T-cell (primary cell): ENCODE data around the gene CPNE7. TPM values are rescaled to one million over a fixed set of nuclear protein-coding genes. Genes with fewer than 3 reads are reported as not detected.

ENCODE experiments used
- ATAC-seq, 4 experiments: fragments of 200-7000 bp in 3 of 4; fragments of 150-1000 bp in 1 of 4; cut with Tn5 transposase; replicated peaks in 1 of 4; 1 replicate in 3 of 4; 2 replicates in 1 of 4; pipeline ENCODE4 v1.10.0; 2021; ENCODE audit warnings: moderate library complexity in 3 of 4, mild to moderate bottlenecking in 2 of 4, moderate number of reproducible peaks in 1 of 4
- CTCF ChIA-PET, 2 donors: fragments of 300-600 bp; sonication (Branson Sonifier 250); formaldehyde crosslinking; loops; one replicate each; lab custom pipeline; 2022; ENCODE audit warnings: antibody characterized with exemption in 2 of 2; lab: Charles Lee
- POLR2A ChIA-PET, 2 donors: fragments of 300-600 bp; sonication (Branson Sonifier 250); formaldehyde crosslinking; loops; one replicate each; lab custom pipeline; 2022; ENCODE audit warnings: antibody characterized with exemption in 2 of 2; lab: Charles Lee
- DNase-seq, 35 experiments: peaks; one replicate each; pipeline versions ENCODE4 v3.0.0 to v3.0.0-alpha.2; 2013 to 2023
- H3K27ac ChIP-seq: one replicate; pipeline ENCODE4 v1.5.1; 2013; ENCODE audit warnings: low read length
- H3K27me3 ChIP-seq, 2 experiments: replicated peaks in 1 of 2; 1 replicate in 1 of 2; 2 replicates in 1 of 2; pipeline versions ENCODE4 v1.6.1 to v1.7.0; 2013; ENCODE audit warnings: low read length in 1 of 2, mixed read lengths in 1 of 2; ENCODE audit not compliant: control insufficient read depth in 2 of 2, insufficient read depth in 2 of 2; ENCODE audit errors: extremely low read depth in 1 of 2
- H3K36me3 ChIP-seq, 2 donors: 1 replicate in 1 of 2; 2 replicates in 1 of 2; pipeline versions ENCODE4 v1.6.1 to v1.7.0; 2013; ENCODE audit warnings: low read length in 1 of 2; ENCODE audit not compliant: control insufficient read depth in 2 of 2, insufficient read depth in 1 of 2; ENCODE audit errors: extremely low read depth in 1 of 2
- H3K4me1 ChIP-seq, 2 experiments: 1 replicate in 1 of 2; 2 replicates in 1 of 2; pipeline versions ENCODE4 v1.6.1 to v1.7.0; 2013; ENCODE audit warnings: low read length in 2 of 2, mixed read lengths in 1 of 2; ENCODE audit not compliant: insufficient read depth in 2 of 2, control insufficient read depth in 1 of 2; ENCODE audit errors: extremely low read depth in 1 of 2
- H3K4me3 ChIP-seq, 2 donors: 1 replicate in 1 of 2; 2 replicates in 1 of 2; pipeline versions ENCODE4 v1.5.1 to v1.7.0; 2013; ENCODE audit warnings: mild to moderate bottlenecking in 2 of 2, low read length in 1 of 2, moderate library complexity in 1 of 2; ENCODE audit not compliant: control insufficient read depth in 1 of 2; ENCODE audit errors: extremely low read depth in 1 of 2
- H3K9me3 ChIP-seq: 2 replicates; pipeline ENCODE4 v1.7.0; 2013
- H3K27ac Mint-ChIP-seq, 2 donors: one replicate each; pipeline ENCODE4 v1.8.0; 2020 to 2021; ENCODE audit warnings: mild to moderate bottlenecking in 2 of 2, mixed read lengths in 2 of 2
- H3K27me3 Mint-ChIP-seq, 2 donors: one replicate each; pipeline ENCODE4 v1.8.0; 2021 to 2022; ENCODE audit warnings: mixed read lengths in 2 of 2
- H3K36me3 Mint-ChIP-seq: one replicate; pipeline ENCODE4 v1.8.0; 2021; ENCODE audit warnings: mixed read lengths
- H3K4me1 Mint-ChIP-seq, 3 donors: one replicate each; pipeline ENCODE4 v1.8.0; 2020 to 2022; ENCODE audit warnings: mixed read lengths in 3 of 3, mild to moderate bottlenecking in 1 of 3
- H3K4me3 Mint-ChIP-seq, 3 donors: one replicate each; pipeline ENCODE4 v1.8.0; 2020 to 2022; ENCODE audit warnings: mild to moderate bottlenecking in 3 of 3, mixed read lengths in 3 of 3, moderate library complexity in 3 of 3
- H3K9me3 Mint-ChIP-seq, 3 donors: one replicate each; pipeline ENCODE4 v1.8.0; 2020 to 2022; ENCODE audit warnings: mixed read lengths in 3 of 3
- WGBS: methylation state at CpG from one replicate; pipeline ENCODE4 v1.1.5; 2013; ENCODE audit warnings: missing lambda C conversion rate; ENCODE audit not compliant: insufficient coverage; 5-methylcytosine and 5-hydroxymethylcytosine counted together
- total RNA-seq, 35 experiments: library from RNA in 6 of 35; stranded (reverse) in 6 of 35; fragments of 120-200 nt in 1 of 35; gene quantifications; one replicate each; pipeline versions ENCODE4 v1.2.1 to v1.2.4 and lab custom pipeline; 2013 to 2026

Gene CPNE7
- total RNA-seq, 5 donors from 2014 or later (not counting 1 experiment from before 2014, with no cell fraction given): 1.9 to 8.7 (median 5.1) TPM

GRCh38 chr16:89536371-89536770 lies 39.2 kb upstream of the CPNE7 start:
- WGBS: 97% methylated on average over 12 of the region's 24 CpGs
- H3K27ac Mint-ChIP-seq: peak overlapping the region; percentile 67 to 72
- ATAC-seq (no peak), DNase-seq (no peak)
- Histone ChIP-seq H3K27ac (no peak overlapping the region), H3K4me3 (no peak overlapping the region), H3K27me3 (no peaks in the 10 kb centered on the region), H3K4me1 (peaks cover 17 to 31% of the 10 kb centered on the region in 2 experiments), H3K36me3 (peaks cover 20 to 60% of the 10 kb centered on the region in 2 donors), H3K9me3 (no peaks in the 10 kb centered on the region)
- ChIA-PET CTCF (no interaction called here), POLR2A (no interaction called here)
- no peaks in the 10 kb centered on the region for H3K9me3 Mint-ChIP-seq
- H3K36me3 Mint-ChIP-seq: peaks cover 19% of the 10 kb centered on the region
- no peaks in the 10 kb centered on the region for H3K27me3 Mint-ChIP-seq
- peaks cover 22 to 30% (median 23%) of the 10 kb centered on the region in 3 donors for H3K4me1 Mint-ChIP-seq
- H3K4me3 Mint-ChIP-seq: no peak overlapping the region

GRCh38 chr16:89536886-89537548 lies 38.5 kb upstream of the CPNE7 start:
- Mint-ChIP-seq H3K4me1 (peaks cover 22 to 30% (median 23%) of the 10 kb centered on the region in 3 donors), H3K27ac (peak overlapping the region; percentile 39 to 69), H3K9me3 (no peaks in the 10 kb centered on the region), H3K4me3 (no peak overlapping the region), H3K36me3 (peaks cover 19% of the 10 kb centered on the region), H3K27me3 (no peaks in the 10 kb centered on the region)
- H3K4me1 ChIP-seq: peaks cover 17 to 31% of the 10 kb centered on the region in 2 experiments
- CTCF ChIA-PET: no interaction called here
- no peaks in the 10 kb centered on the region for H3K27me3 ChIP-seq
- 98% methylated on average over 30 of the region's 36 CpGs for WGBS
- ATAC-seq (no peak), DNase-seq (no peak)
- peaks cover 17 to 57% of the 10 kb centered on the region in 2 donors for H3K36me3 ChIP-seq
- POLR2A ChIA-PET: no interaction called here
- no peak overlapping the region for H3K4me3 ChIP-seq
- no peaks in the 10 kb centered on the region for H3K9me3 ChIP-seq
- no peak overlapping the region for H3K27ac ChIP-seq

GRCh38 chr16:89537549-89537925 lies 38.0 kb upstream of the CPNE7 start:
- peaks cover 14 to 52% of the 10 kb centered on the region in 2 donors for H3K36me3 ChIP-seq
- ATAC-seq (no peak), DNase-seq (no peak)
- 90% methylated on average over 6 of the region's 7 CpGs for WGBS
- H3K4me1 ChIP-seq: peaks cover 17 to 31% of the 10 kb centered on the region in 2 experiments
- no peaks in the 10 kb centered on the region for H3K27me3 ChIP-seq
- H3K27ac Mint-ChIP-seq: no peak overlapping the region
- no peak overlapping the region for H3K4me3 Mint-ChIP-seq
- H3K4me3 ChIP-seq: no peak overlapping the region
- no peaks in the 10 kb centered on the region for H3K9me3 ChIP-seq
- peaks cover 22 to 30% (median 23%) of the 10 kb centered on the region in 3 donors for H3K4me1 Mint-ChIP-seq
- ChIA-PET POLR2A (no interaction called here), CTCF (no interaction called here)
- no peaks in the 10 kb centered on the region for H3K9me3 Mint-ChIP-seq
- peaks cover 19% of the 10 kb centered on the region for H3K36me3 Mint-ChIP-seq
- H3K27me3 Mint-ChIP-seq: no peaks in the 10 kb centered on the region
- no peak overlapping the region for H3K27ac ChIP-seq

GRCh38 chr16:89538286-89538685 lies 37.3 kb upstream of the CPNE7 start:
- peaks cover 22 to 30% (median 23%) of the 10 kb centered on the region in 3 donors for H3K4me1 Mint-ChIP-seq
- POLR2A ChIA-PET: no interaction called here
- H3K4me3 ChIP-seq: no peak overlapping the region
- DNase-seq: no peak
- peaks cover 14 to 48% of the 10 kb centered on the region in 2 donors for H3K36me3 ChIP-seq
- no peak for ATAC-seq
- H3K27me3 ChIP-seq: no peaks in the 10 kb centered on the region
- CTCF ChIA-PET: no interaction called here
- H3K4me1 ChIP-seq: peaks cover 17 to 31% of the 10 kb centered on the region in 2 experiments
- H3K9me3 ChIP-seq: no peaks in the 10 kb centered on the region
- H3K36me3 Mint-ChIP-seq: peaks cover 20% of the 10 kb centered on the region
- 97% methylated on average over 11 of the region's 12 CpGs for WGBS
- H3K27me3 Mint-ChIP-seq: no peaks in the 10 kb centered on the region
- H3K9me3 Mint-ChIP-seq: no peaks in the 10 kb centered on the region
- peak overlapping the region in 1 of 2 donors; percentile 28 for H3K27ac Mint-ChIP-seq
- no peak overlapping the region for H3K27ac ChIP-seq
- no peak overlapping the region for H3K4me3 Mint-ChIP-seq

GRCh38 chr16:89540557-89540956 lies 35.0 kb upstream of the CPNE7 start:
- CTCF ChIA-PET: interaction anchor here in 1 of 2 donors (0.6 kb wide), 1 partner anchor 85 kb away, joined by 3 read pairs; no protein-coding TSS in a partner anchor
- POLR2A ChIA-PET: interaction anchor here in 1 of 2 donors (0.6 kb wide), 1 partner anchor 8 kb away, joined by 3 read pairs; no protein-coding TSS in a partner anchor
- Histone ChIP-seq H3K4me3 (no peak overlapping the region), H3K9me3 (no peaks in the 10 kb centered on the region), H3K36me3 (peaks cover 25 to 42% of the 10 kb centered on the region in 2 donors), H3K4me1 (peaks cover 1 to 8% of the 10 kb centered on the region in 2 experiments), H3K27me3 (no peaks in the 10 kb centered on the region), H3K27ac (no peak overlapping the region)
- DNase-seq (no peak), ATAC-seq (peak in 1 of 4 experiments; percentile 23)
- H3K4me1 Mint-ChIP-seq: peaks cover 0 to 7% (median under 1%) of the 10 kb centered on the region in 3 donors
- WGBS: 96% methylated on average over 12 of the region's 13 CpGs
- H3K27me3 Mint-ChIP-seq: no peaks in the 10 kb centered on the region
- H3K36me3 Mint-ChIP-seq: peaks cover 16% of the 10 kb centered on the region
- H3K4me3 Mint-ChIP-seq: no peak overlapping the region
- no peak overlapping the region for H3K27ac Mint-ChIP-seq
- no peaks in the 10 kb centered on the region for H3K9me3 Mint-ChIP-seq

- 92% methylated on average over 11 of the region's 21 CpGs for WGBS
Measured at GRCh38 chr16:89541792-89542191, 33.8 kb upstream of the CPNE7 start.

More at GRCh38 chr16:89541792-89542191, 33.8 kb upstream of the CPNE7 start:
- ChIA-PET CTCF (no interaction called here), POLR2A (no interaction called here)
- no peak overlapping the region for H3K4me3 ChIP-seq
- ATAC-seq (no peak), DNase-seq (no peak)
- peaks cover 0 to 2% of the 10 kb centered on the region in 2 experiments for H3K4me1 ChIP-seq
- no peaks in the 10 kb centered on the region for H3K27me3 ChIP-seq
- Mint-ChIP-seq H3K9me3 (no peaks in the 10 kb centered on the region), H3K4me3 (no peak overlapping the region), H3K36me3 (peaks cover 18% of the 10 kb centered on the region), H3K27ac (peak overlapping the region in 1 of 2 donors; percentile 21), H3K4me1 (peaks cover 0 to 5% (median 0%) of the 10 kb centered on the region in 3 donors), H3K27me3 (no peaks in the 10 kb centered on the region)
- H3K9me3 ChIP-seq: no peaks in the 10 kb centered on the region
- no peak overlapping the region for H3K27ac ChIP-seq
- peaks cover 29 to 46% of the 10 kb centered on the region in 2 donors for H3K36me3 ChIP-seq
